ENCODE data around the gene PDGFA.

DNA sequence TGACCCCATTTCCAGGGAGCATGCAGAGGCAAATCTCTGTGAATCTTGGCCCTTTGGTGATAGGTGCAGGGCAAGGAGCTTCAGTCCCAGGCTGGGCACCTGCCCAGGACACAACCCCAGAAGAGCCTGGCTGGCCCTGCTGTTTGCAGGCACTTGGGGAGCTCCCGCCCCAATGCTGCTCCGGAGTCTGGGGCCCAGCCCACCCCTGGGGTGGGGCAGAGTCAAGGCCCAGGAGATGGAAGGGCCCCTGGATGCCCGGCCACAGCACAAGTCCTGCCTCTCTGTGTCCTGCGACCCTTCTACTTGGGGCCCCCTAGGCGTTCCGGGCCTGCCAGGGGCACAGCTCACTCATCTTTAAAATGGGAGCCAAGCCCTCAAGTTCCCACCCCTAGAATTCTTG, 24.7 kb downstream of the PDGFA start:
- no peak for TF ChIP-seq CTCF (IDR thresholded peaks at IDR 0.05)
- no peak for TF ChIP-seq POLR2A (IDR thresholded peaks at IDR 0.05)
- TF ChIP-seq POLR2AphosphoS5 (IDR thresholded peaks at IDR 0.05) = no peak
